ENCODE results near the gene SAMSN1.

The SAMSN1 gene

GRCh38 chr21:14448784-14449183, 97.3 kb downstream of the SAMSN1 start:
- no peak for DNase-seq (ENCODE audit: extremely low read depth, insufficient read length)
- no peak for TF ChIP-seq CTCF (IDR thresholded peaks at IDR 0.05; ENCODE audit: insufficient read depth, low read length, poor library complexity, severe bottlenecking)
- H3K27me3 ChIP-seq (replicated peaks; ENCODE audit: control insufficient read depth, insufficient read depth, low read length): no peaks in the 10 kb centered on the region
- no peak overlapping the region for H3K4me3 ChIP-seq (replicated peaks; ENCODE audit: low read depth, low read length)
- H3K36me3 ChIP-seq (ENCODE audit: control insufficient read depth, insufficient read depth, low read length): no peaks in the 10 kb centered on the region

GRCh38 chr21:14438211-14438610, 107.9 kb downstream of the SAMSN1 start:
- no peak for TF ChIP-seq CTCF (IDR thresholded peaks at IDR 0.05; ENCODE audit: insufficient read depth, low read length, poor library complexity, severe bottlenecking)
- Histone ChIP-seq H3K4me3 (replicated peaks; ENCODE audit: low read depth, low read length) (no peak overlapping the region), H3K36me3 (ENCODE audit: control insufficient read depth, insufficient read depth, low read length) (no peaks in the 10 kb centered on the region), H3K27me3 (replicated peaks; ENCODE audit: control insufficient read depth, insufficient read depth, low read length) (no peaks in the 10 kb centered on the region)
- no peak for DNase-seq (ENCODE audit: extremely low read depth, insufficient read length)

- DNase-seq (ENCODE audit: extremely low read depth, insufficient read length): no peak
- no peak overlapping the region for H3K4me3 ChIP-seq (replicated peaks; ENCODE audit: low read depth, low read length)
- no peaks in the 10 kb centered on the region for H3K27me3 ChIP-seq (replicated peaks; ENCODE audit: control insufficient read depth, insufficient read depth, low read length)
- no peaks in the 10 kb centered on the region for H3K36me3 ChIP-seq (ENCODE audit: control insufficient read depth, insufficient read depth, low read length)
- TF ChIP-seq CTCF (IDR thresholded peaks at IDR 0.05; ENCODE audit: insufficient read depth, low read length, poor library complexity, severe bottlenecking): no peak
Measured at GRCh38 chr21:14435423-14435822, 110.7 kb downstream of the SAMSN1 start.

Measured in GM06990 (cell line).